Loucy (cell line): ENCODE results near the gene ODAD3.
"Not testable (repeated sequence)": the region's sequence is repeated elsewhere in the genome, so short reads cannot be mapped to it uniquely, and the experiment has no call there.

Experiments used
- H2AFZ ChIP-seq: fragments of 200-600 bp; sonication (generic); 2 replicates; pipeline ENCODE4 v1.6.0; 2016; ENCODE audit warnings: antibody characterized with exemption, mild to moderate bottlenecking, low read length, moderate library complexity
- H3F3A ChIP-seq: fragments of 200-600 bp; 2 replicates; pipeline ENCODE4 v1.6.0; 2016; ENCODE audit warnings: antibody characterized with exemption, low read depth, mild to moderate bottlenecking
- H3K27me3 ChIP-seq: fragments of 200-600 bp; sonication (generic); 2 replicates; pipeline ENCODE4 v1.6.1; 2014; ENCODE audit warnings: low read length, mild to moderate bottlenecking; ENCODE audit not compliant: insufficient read depth, poor library complexity, severe bottlenecking
- H3K36me3 ChIP-seq: fragments of 200-600 bp; sonication (generic); 2 replicates; pipeline ENCODE4 v1.6.1; 2016; ENCODE audit warnings: low read length; ENCODE audit not compliant: insufficient read depth
- H3K4me1 ChIP-seq: fragments of 200-600 bp; sonication (generic); 2 replicates; pipeline ENCODE4 v1.5.1; 2014; ENCODE audit warnings: low read length, mild to moderate bottlenecking; ENCODE audit not compliant: insufficient read depth, poor library complexity, severe bottlenecking
- H3K4me2 ChIP-seq: fragments of 200-600 bp; sonication (generic); 2 replicates; pipeline ENCODE4 v1.6.0; 2014; ENCODE audit warnings: antibody characterized with exemption, low read length, low read depth, mild to moderate bottlenecking; ENCODE audit not compliant: poor library complexity, severe bottlenecking
- H3K4me3 ChIP-seq: fragments of 200-600 bp; sonication (generic); 2 replicates; pipeline ENCODE4 v1.5.1; 2014; ENCODE audit warnings: low read length, mild to moderate bottlenecking, mixed read lengths; ENCODE audit not compliant: poor library complexity, severe bottlenecking
- H3K79me2 ChIP-seq: fragments of 200-600 bp; sonication (generic); 2 replicates; pipeline ENCODE4 v1.6.1; 2014; ENCODE audit warnings: low read length; ENCODE audit not compliant: insufficient read depth
- H3K9ac ChIP-seq: fragments of 200-600 bp; sonication (generic); 2 replicates; pipeline ENCODE4 v1.6.0; 2014; ENCODE audit warnings: mild to moderate bottlenecking, low read depth, low read length, moderate library complexity; ENCODE audit not compliant: poor library complexity, severe bottlenecking
- H3K9me2 ChIP-seq: fragments of 200-600 bp; sonication (generic); replicated peaks from 2 replicates; pipeline ENCODE4 v1.6.1; 2016; ENCODE audit warnings: low read depth, low read length, mixed read lengths
- H3K9me3 ChIP-seq: fragments of 200-600 bp; sonication (generic); 2 replicates; pipeline ENCODE4 v1.6.1; 2014; ENCODE audit warnings: mild to moderate bottlenecking, antibody characterized with exemption, low read length, low read depth; ENCODE audit not compliant: insufficient read depth
- H4K20me1 ChIP-seq: fragments of 200-600 bp; sonication (generic); 2 replicates; pipeline ENCODE4 v1.6.0; 2014; ENCODE audit warnings: antibody characterized with exemption, low read length, mild to moderate bottlenecking; ENCODE audit not compliant: insufficient read depth, poor library complexity, severe bottlenecking
- EZH2phosphoT487 ChIP-seq: fragments of 200-600 bp; IDR thresholded peaks from 2 replicates; pipeline ENCODE4 v1.6.1; 2018; ENCODE audit warnings: antibody characterized with exemption, mild to moderate bottlenecking, moderate library complexity, borderline replicate concordance
- TF ChIP-seq, protein P1 (sequence below): fragments of 200-600 bp; sonication (generic); conservative IDR thresholded peaks from 2 replicates; pipeline ENCODE4 v1.5.1; 2014; ENCODE audit warnings: mild to moderate bottlenecking, antibody characterized with exemption, low read length

ODAD3 gene

GRCh38 chr19:11416346-11417052, 18.4 kb downstream of the ODAD3 start:
- no peaks in the 10 kb centered on the region for H3K4me1 ChIP-seq
- no peaks in the 10 kb centered on the region for H3K9me2 ChIP-seq
- no peaks in the 10 kb centered on the region for H3K9me3 ChIP-seq
- H3K4me3 ChIP-seq: no peak overlapping the region
- H4K20me1 ChIP-seq: no peaks in the 10 kb centered on the region
- no peaks in the 10 kb centered on the region for H3K36me3 ChIP-seq
- no peaks in the 10 kb centered on the region for H3K27me3 ChIP-seq
- no peak overlapping the region for H3K4me2 ChIP-seq
- H3F3A ChIP-seq: no peaks in the 10 kb centered on the region
- no peaks in the 10 kb centered on the region for H3K79me2 ChIP-seq
- H2AFZ ChIP-seq: no peak overlapping the region
- TF ChIP-seq EZH2phosphoT487: no peak
- TF ChIP-seq, protein P1, sequence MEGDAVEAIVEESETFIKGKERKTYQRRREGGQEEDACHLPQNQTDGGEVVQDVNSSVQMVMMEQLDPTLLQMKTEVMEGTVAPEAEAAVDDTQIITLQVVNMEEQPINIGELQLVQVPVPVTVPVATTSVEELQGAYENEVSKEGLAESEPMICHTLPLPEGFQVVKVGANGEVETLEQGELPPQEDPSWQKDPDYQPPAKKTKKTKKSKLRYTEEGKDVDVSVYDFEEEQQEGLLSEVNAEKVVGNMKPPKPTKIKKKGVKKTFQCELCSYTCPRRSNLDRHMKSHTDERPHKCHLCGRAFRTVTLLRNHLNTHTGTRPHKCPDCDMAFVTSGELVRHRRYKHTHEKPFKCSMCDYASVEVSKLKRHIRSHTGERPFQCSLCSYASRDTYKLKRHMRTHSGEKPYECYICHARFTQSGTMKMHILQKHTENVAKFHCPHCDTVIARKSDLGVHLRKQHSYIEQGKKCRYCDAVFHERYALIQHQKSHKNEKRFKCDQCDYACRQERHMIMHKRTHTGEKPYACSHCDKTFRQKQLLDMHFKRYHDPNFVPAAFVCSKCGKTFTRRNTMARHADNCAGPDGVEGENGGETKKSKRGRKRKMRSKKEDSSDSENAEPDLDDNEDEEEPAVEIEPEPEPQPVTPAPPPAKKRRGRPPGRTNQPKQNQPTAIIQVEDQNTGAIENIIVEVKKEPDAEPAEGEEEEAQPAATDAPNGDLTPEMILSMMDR: no peak
- no peak overlapping the region for H3K9ac ChIP-seq

GRCh38 chr19:11414544-11414943, 20.4 kb downstream of the ODAD3 start:
- Histone ChIP-seq H3K36me3 (no peaks in the 10 kb centered on the region), H3K9me2 (no peaks in the 10 kb centered on the region), H2AFZ (no peak overlapping the region), H3K4me2 (no peak overlapping the region), H3K27me3 (no peaks in the 10 kb centered on the region), H3F3A (no peaks in the 10 kb centered on the region), H3K9ac (no peak overlapping the region), H3K4me3 (no peak overlapping the region), H4K20me1 (no peaks in the 10 kb centered on the region), H3K9me3 (no peaks in the 10 kb centered on the region), H3K4me1 (no peaks in the 10 kb centered on the region), H3K79me2 (no peaks in the 10 kb centered on the region)
- TF ChIP-seq EZH2phosphoT487: no peak
- TF ChIP-seq, protein P1: no peak

DNA sequence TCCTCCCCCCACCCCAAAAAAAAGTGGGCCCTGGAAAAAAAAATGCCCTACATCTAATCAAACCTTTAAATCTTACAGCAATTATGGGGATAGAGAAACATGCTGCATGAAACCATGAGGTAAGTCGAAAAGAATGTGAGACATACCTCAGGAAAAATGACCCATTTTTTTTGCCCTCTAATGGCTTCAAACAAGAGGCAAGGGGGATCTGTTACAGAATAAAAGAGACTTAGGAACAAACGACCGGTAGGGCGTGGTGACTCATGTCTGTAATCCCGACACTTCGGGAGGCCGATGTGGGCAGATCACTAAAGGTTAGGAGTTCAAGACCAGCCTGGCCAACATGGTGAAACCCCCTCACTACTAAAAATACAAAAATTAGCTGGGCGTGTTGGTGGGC, 24.2 kb downstream of the ODAD3 start:
- Histone ChIP-seq H4K20me1 (no peaks in the 10 kb centered on the region), H3K4me1 (no peaks in the 10 kb centered on the region), H3K27me3 (no peaks in the 10 kb centered on the region), H3K9me2 (no peaks in the 10 kb centered on the region), H2AFZ (no peak overlapping the region), H3K79me2 (no peaks in the 10 kb centered on the region), H3F3A (no peaks in the 10 kb centered on the region), H3K9ac (no peak overlapping the region), H3K36me3 (no peaks in the 10 kb centered on the region), H3K4me3 (no peak overlapping the region), H3K4me2 (no peak overlapping the region), H3K9me3 (no peaks in the 10 kb centered on the region)
- no peak for TF ChIP-seq EZH2phosphoT487

- TF ChIP-seq, protein P1: no peak
- no peak for TF ChIP-seq EZH2phosphoT487
- Histone ChIP-seq H3K36me3 (no peaks in the 10 kb centered on the region), H4K20me1 (no peaks in the 10 kb centered on the region), H3K9me3 (no peaks in the 10 kb centered on the region), H2AFZ (no peak overlapping the region), H3K9ac (no peak overlapping the region), H3K27me3 (no peaks in the 10 kb centered on the region), H3K4me1 (no peaks in the 10 kb centered on the region), H3K4me2 (no peak overlapping the region), H3K9me2 (no peaks in the 10 kb centered on the region), H3F3A (no peaks in the 10 kb centered on the region), H3K79me2 (no peaks in the 10 kb centered on the region), H3K4me3 (no peak overlapping the region)
Measured at GRCh38 chr19:11408591-11408990, 26.3 kb downstream of the ODAD3 start.

DNA sequence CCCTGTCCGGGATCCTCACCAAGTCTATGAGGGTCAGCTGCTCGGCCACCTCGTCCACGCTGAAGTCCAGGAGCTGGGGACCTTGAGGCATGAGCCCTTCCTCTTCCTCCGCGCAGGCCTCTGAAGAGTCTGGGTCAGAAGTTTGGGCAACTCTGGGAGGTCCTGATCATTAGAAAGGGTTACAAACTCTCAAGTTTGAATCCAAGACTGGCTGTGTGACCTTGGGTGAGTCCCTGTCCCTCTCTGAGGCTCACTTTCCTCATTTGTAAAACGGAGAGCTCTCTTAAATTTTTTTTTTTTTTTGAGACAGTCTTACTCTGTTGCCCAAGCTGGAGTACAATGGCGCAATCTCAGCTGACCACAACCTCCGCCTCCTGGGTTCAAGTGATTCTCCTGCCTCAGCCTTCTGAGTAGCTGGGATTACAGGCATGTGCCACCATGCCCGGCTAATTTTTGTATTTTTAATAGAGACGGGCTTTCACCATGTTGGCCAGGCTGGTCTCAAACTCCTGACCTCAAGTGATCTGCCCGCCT, 28.2 kb downstream of the ODAD3 start:
- H4K20me1 ChIP-seq, H3F3A ChIP-seq, H3K9ac ChIP-seq, H3K4me2 ChIP-seq, H3K27me3 ChIP-seq, H3K79me2 ChIP-seq, H3K36me3 ChIP-seq, H3K4me3 ChIP-seq, H3K9me2 ChIP-seq, H3K9me3 ChIP-seq, H3K4me1 ChIP-seq, H2AFZ ChIP-seq: not testable (repeated sequence)
